ENCODE results near the gene FAM111A. TPM values are rescaled to one million over a fixed set of nuclear protein-coding genes. Genes with fewer than 3 reads are reported as not detected.

The FAM111A gene
- total and polyA plus RNA-seq, 9 of the 15 experiments (the other 6 are each of a cell fraction or from before 2014, with no cell fraction given) = 14.8 to 30.6 (median 20.1) TPM

DNA sequence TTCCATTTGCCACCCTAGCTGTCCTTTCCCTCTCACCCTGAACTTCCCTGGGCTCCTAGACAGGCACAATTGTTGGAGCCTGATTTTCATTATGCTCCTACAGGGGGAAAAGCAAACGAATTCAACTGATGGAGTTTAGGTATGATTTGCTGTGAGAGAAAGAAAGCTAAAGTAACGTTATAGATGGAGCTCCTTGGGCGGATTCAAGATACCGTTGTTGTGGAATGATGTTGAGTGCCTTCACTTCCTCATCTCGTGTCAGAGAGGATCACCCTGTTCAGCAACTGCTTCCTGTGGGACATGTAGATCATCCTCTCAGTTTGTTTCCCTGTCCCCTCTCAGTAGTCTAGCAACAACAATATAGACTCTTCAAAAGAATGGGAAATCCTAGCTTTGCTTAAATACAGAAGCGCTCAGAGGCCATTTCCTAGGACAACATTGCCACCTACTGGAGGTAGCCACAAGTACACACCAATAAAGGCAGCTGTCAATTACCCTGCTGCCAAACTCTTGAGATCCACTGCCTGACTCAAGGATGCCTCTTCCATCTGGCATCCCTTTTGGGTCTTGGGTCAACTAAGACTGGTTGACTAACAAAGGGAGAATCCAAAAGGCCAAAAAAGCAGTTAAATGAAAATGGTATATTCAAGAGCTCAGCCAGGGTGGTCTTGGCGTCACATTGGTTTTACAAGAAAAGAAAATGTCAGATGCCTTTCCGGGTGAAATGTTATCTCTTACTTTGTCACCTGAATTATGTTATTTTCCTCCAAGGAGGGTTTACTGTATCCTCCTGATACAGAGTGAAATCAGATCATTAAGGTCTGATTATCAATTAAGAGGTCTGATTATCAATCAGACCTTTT lies 15.8 kb downstream of the FAM111A start:
- intact Hi-C loops (cut with micrococcal nuclease) (loop anchor here (1.0 to 5.0 kb wide), 3 partner anchors 61 to 506 kb away; no protein-coding TSS in a partner anchor), in situ Hi-C loops (cut with MboI) (loop anchor here (5.0 kb wide), 1 partner anchor 106 kb away; no protein-coding TSS in a partner anchor)
- no peak overlapping the region for H3K4me2 ChIP-seq (ENCODE audit: insufficient read depth, low read length)
- CTCF ChIA-PET (ENCODE audit: low intra/inter-chr PET ratio) = interaction anchor here (0.5 kb wide), 1 partner anchor 1808 kb away, joined by 3 read pairs; no protein-coding TSS in a partner anchor
- peak; percentile 61 to 77 (median 68) for DNase-seq (ENCODE audit: extremely low read depth in 1 of 4, low spot score in 3 of 4)
- peak; percentile 92 for FAIRE-seq
- H4K20me1 ChIP-seq (replicated peaks; ENCODE audit: control insufficient read depth, insufficient read depth, low read length) = no peaks in the 10 kb centered on the region
- no peak overlapping the region for H3K9ac ChIP-seq (ENCODE audit: insufficient read depth in 1 of 2, low read depth in 2 of 2, low read length in 2 of 2)
- POLR2A ChIA-PET = interaction anchor here (0.6 to 2.3 kb wide), 10 partner anchors 8 to 581 kb away, joined by 3 to 8 read pairs (median 3); partner anchors contain the start of gene DTX4
- no peaks in the 10 kb centered on the region for H3K36me3 ChIP-seq (ENCODE audit: control insufficient read depth, insufficient read depth, low read length)
- no TSS peak for BruUV-seq (replicated peaks)
- ATAC-seq = peak; percentile 97
- no peaks in the 10 kb centered on the region for H3K9me3 ChIP-seq (replicated peaks; ENCODE audit: control insufficient read depth, insufficient read depth, low read depth, low read length)
- H3K9me1 ChIP-seq (ENCODE audit: control insufficient read depth, insufficient read depth, low read length) = no peaks in the 10 kb centered on the region
- H3K27me3 ChIP-seq (ENCODE audit: control insufficient read depth in 2 of 2, insufficient read depth in 2 of 2, low read length in 2 of 2) = 0 out of 5 replicates have a peak, but pooled peaks cover 0 to 4% of the 10 kb centered on the region in 2 experiments
- no peak overlapping the region for H3K27ac ChIP-seq (ENCODE audit: extremely low read depth, low read depth, low read length)
- H3K4me3 ChIP-seq = no peak overlapping the region
- 0 out of 2 replicates have a peak overlapping the region, but pooled peaks have one; percentile 4 for H2AFZ ChIP-seq (ENCODE audit: low read depth, low read length)
- 18% methylated on average over 8 of the region's 8 CpGs for WGBS (ENCODE audit: insufficient coverage, low coverage, missing lambda C conversion rate)
- no peaks in the 10 kb centered on the region for H3K79me2 ChIP-seq (ENCODE audit: control insufficient read depth, insufficient read depth, low read length)
- H3K4me1 ChIP-seq (replicated peaks in 1 of 2; ENCODE audit: control insufficient read depth in 2 of 2, insufficient read depth in 2 of 2, low read length in 2 of 2) = no peaks in the 10 kb centered on the region
- TF ChIP-seq MECOM (CRISPR knock-in tag; IDR thresholded peaks at IDR 0.05) (no peak), MBD2 (IDR thresholded peaks at IDR 0.05; ENCODE audit: borderline replicate concordance, low read depth) (no peak), PML (IDR thresholded peaks at IDR 0.05; ENCODE audit: low read length) (no peak), ZNF696 (CRISPR knock-in tag; conservative IDR thresholded peaks at IDR 0.05) (no peak), POLR2B (IDR thresholded peaks at IDR 0.05; ENCODE audit: low read depth, partially characterized antibody) (no peak), DPF2 (IDR thresholded peaks at IDR 0.05) (no peak), BDP1 (IDR thresholded peaks at IDR 0.05; ENCODE audit: insufficient read depth, insufficient read length) (no peak), BRD4 (IDR thresholded peaks at IDR 0.05) (no peak)
- TF ChIP-seq, protein P1, sequence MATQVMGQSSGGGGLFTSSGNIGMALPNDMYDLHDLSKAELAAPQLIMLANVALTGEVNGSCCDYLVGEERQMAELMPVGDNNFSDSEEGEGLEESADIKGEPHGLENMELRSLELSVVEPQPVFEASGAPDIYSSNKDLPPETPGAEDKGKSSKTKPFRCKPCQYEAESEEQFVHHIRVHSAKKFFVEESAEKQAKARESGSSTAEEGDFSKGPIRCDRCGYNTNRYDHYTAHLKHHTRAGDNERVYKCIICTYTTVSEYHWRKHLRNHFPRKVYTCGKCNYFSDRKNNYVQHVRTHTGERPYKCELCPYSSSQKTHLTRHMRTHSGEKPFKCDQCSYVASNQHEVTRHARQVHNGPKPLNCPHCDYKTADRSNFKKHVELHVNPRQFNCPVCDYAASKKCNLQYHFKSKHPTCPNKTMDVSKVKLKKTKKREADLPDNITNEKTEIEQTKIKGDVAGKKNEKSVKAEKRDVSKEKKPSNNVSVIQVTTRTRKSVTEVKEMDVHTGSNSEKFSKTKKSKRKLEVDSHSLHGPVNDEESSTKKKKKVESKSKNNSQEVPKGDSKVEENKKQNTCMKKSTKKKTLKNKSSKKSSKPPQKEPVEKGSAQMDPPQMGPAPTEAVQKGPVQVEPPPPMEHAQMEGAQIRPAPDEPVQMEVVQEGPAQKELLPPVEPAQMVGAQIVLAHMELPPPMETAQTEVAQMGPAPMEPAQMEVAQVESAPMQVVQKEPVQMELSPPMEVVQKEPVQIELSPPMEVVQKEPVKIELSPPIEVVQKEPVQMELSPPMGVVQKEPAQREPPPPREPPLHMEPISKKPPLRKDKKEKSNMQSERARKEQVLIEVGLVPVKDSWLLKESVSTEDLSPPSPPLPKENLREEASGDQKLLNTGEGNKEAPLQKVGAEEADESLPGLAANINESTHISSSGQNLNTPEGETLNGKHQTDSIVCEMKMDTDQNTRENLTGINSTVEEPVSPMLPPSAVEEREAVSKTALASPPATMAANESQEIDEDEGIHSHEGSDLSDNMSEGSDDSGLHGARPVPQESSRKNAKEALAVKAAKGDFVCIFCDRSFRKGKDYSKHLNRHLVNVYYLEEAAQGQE (IDR thresholded peaks at IDR 0.05; ENCODE audit: borderline replicate concordance) = peak; percentile 40; the same call in 1 of the 2 replicates
- TF ChIP-seq, protein P1 (CRISPR knock-in tag; IDR thresholded peaks at IDR 0.05; ENCODE audit: low read depth) = no peak
- TF ChIP-seq, protein P2, sequence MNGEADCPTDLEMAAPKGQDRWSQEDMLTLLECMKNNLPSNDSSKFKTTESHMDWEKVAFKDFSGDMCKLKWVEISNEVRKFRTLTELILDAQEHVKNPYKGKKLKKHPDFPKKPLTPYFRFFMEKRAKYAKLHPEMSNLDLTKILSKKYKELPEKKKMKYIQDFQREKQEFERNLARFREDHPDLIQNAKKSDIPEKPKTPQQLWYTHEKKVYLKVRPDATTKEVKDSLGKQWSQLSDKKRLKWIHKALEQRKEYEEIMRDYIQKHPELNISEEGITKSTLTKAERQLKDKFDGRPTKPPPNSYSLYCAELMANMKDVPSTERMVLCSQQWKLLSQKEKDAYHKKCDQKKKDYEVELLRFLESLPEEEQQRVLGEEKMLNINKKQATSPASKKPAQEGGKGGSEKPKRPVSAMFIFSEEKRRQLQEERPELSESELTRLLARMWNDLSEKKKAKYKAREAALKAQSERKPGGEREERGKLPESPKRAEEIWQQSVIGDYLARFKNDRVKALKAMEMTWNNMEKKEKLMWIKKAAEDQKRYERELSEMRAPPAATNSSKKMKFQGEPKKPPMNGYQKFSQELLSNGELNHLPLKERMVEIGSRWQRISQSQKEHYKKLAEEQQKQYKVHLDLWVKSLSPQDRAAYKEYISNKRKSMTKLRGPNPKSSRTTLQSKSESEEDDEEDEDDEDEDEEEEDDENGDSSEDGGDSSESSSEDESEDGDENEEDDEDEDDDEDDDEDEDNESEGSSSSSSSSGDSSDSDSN (IDR thresholded peaks at IDR 0.05; ENCODE audit: borderline replicate concordance in 1 of 2, low read depth in 2 of 2, low read length in 2 of 2) = no peak
